Body of pancreas (tissue), 4 donors: ENCODE data around the gene TMEM204.

Experiments used
- POLR2A ChIP-seq, 3 donors: fragments of 450-650 bp; IDR thresholded peaks; one replicate each; pipeline ENCODE4 v1.6.1; 2016; ENCODE audit warnings: antibody characterized with exemption in 3 of 3, mild to moderate bottlenecking in 2 of 3
- TF ChIP-seq, protein P1 (sequence below), 7 experiments: fragments of 450-650 bp in 4 of 7; fragments of 200-600 bp in 3 of 7; sonication (generic) in 3 of 7; IDR thresholded peaks; one replicate each; pipeline ENCODE4 v1.5.1; 2016 to 2019; ENCODE audit warnings: antibody characterized with exemption in 7 of 7

DNA sequence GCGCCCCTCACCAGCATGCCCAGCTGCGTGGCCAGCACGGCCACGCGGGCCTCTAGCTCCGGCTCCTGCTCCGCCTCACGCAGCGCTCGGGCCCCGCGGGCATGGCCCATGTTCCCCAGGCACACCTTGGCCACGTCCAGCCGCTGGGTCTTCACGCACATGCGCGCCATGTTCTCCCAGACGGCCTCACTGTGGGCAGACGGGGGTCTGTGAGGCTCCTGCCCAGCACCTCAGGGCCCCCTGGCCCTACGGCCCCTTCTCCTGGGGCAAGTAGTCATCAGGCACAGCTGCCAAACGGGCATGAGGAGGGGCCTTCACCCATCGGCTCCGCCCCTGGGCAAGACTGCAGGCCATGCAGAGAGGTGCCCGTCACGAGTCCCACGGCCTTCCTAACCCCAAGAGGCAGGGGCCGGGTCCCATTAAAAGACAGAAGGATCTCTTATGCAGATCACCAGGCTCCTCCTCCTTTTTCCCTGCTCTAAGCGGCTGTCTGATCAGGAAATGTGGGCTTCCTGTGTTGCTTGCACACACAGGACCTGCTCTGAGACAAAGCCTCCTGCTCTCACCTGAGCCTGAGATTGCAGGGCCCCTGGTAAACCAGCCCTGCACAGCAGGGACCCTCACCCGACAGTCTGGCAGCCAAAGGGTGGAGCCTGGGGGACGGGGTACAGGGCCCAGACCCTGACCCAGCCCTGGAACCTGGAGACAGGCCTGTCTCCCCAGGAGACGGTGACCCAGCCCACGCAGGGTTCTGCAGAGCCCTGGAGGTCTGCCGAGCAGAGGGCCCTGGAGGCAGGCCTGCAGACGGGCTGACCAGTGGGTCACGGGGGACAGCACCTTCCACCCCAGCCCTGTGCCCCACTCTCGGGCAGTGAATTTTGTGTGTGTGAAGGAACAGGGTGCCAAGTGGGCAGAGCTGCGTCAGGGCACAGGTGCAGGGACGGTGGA lies 6.6 kb upstream of the TMEM204 start:
- TF ChIP-seq POLR2A (IDR thresholded peaks at IDR 0.05): no peak
- TF ChIP-seq, protein P1, sequence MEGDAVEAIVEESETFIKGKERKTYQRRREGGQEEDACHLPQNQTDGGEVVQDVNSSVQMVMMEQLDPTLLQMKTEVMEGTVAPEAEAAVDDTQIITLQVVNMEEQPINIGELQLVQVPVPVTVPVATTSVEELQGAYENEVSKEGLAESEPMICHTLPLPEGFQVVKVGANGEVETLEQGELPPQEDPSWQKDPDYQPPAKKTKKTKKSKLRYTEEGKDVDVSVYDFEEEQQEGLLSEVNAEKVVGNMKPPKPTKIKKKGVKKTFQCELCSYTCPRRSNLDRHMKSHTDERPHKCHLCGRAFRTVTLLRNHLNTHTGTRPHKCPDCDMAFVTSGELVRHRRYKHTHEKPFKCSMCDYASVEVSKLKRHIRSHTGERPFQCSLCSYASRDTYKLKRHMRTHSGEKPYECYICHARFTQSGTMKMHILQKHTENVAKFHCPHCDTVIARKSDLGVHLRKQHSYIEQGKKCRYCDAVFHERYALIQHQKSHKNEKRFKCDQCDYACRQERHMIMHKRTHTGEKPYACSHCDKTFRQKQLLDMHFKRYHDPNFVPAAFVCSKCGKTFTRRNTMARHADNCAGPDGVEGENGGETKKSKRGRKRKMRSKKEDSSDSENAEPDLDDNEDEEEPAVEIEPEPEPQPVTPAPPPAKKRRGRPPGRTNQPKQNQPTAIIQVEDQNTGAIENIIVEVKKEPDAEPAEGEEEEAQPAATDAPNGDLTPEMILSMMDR (IDR thresholded peaks at IDR 0.05): no peak
